ENCODE results near the gene SLC39A1. TPM values are rescaled to one million over a fixed set of nuclear protein-coding genes. Genes with fewer than 3 reads are reported as not detected.

SLC39A1 gene
- total RNA-seq, 1 experiment from 2014 or later = 204 TPM

GRCh38 chr1:153958111-153958960 is 5.0 kb downstream of the SLC39A1 start, which contains the start of gene CRTC2 (continued):
- TF ChIP-seq HMGXB4 (CRISPR knock-in tag; IDR thresholded peaks at IDR 0.05) (peak; percentile 92), GRHL2 (CRISPR knock-in tag; IDR thresholded peaks at IDR 0.05; ENCODE audit: insufficient replicate concordance, severe bottlenecking) (no peak), TP53 (CRISPR knock-in tag; IDR thresholded peaks at IDR 0.05) (no peak), JAZF1 (CRISPR knock-in tag; IDR thresholded peaks at IDR 0.05) (no peak)

DNA sequence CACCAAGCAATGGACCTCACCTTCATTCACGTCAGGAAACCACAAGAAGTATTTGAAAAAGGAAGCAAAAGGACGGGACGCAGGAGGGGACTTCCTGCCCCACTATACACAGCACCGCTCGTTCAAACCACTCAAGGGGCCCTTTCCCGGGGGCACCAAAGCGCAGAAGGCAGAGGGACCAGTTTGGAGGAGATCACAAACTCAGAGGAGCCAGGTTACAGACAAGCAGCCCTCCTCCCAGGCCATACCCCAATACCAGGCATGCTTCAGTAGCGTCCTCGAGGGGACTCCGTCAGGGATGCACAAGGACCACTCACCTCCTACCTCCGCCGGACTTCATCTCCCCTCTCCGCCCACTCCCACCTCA is 5.6 kb downstream of the SLC39A1 start:
- POLR2A ChIA-PET = interaction anchor here (0.7 to 1.6 kb wide), 3 partner anchors 10 to 113 kb away, joined by 4 to 17 read pairs (median 5); partner anchors contain the start of genes CREB3L4 and DENND4B
- CTCF ChIA-PET = interaction anchor here (1.5 to 3.1 kb wide), 3 partner anchors 9 to 29 kb away, joined by 5 to 12 read pairs (median 11); partner anchors contain the start of genes CREB3L4, DENND4B and RAB13
- Mint-ChIP-seq H3K27me3 (ENCODE audit: low read depth) (no peaks in the 10 kb centered on the region), H3K36me3 (peaks cover 34% of the 10 kb centered on the region), H3K4me1 (peaks cover 49% of the 10 kb centered on the region), H3K9me3 (no peaks in the 10 kb centered on the region), H3K27ac (peak overlapping the region; percentile 93), H3K4me3 (peak overlapping the region; percentile 94)
- peak; percentile 5 for ATAC-seq
- DNase-seq (ENCODE audit: low spot score) = no peak
- TF ChIP-seq KAT7 (CRISPR knock-in tag; IDR thresholded peaks at IDR 0.05; ENCODE audit: borderline replicate concordance) (no peak), ZNF416 (CRISPR knock-in tag; IDR thresholded peaks at IDR 0.05) (0 out of 2 replicates have a peak, but pooled peaks have one; percentile 6)

DNA sequence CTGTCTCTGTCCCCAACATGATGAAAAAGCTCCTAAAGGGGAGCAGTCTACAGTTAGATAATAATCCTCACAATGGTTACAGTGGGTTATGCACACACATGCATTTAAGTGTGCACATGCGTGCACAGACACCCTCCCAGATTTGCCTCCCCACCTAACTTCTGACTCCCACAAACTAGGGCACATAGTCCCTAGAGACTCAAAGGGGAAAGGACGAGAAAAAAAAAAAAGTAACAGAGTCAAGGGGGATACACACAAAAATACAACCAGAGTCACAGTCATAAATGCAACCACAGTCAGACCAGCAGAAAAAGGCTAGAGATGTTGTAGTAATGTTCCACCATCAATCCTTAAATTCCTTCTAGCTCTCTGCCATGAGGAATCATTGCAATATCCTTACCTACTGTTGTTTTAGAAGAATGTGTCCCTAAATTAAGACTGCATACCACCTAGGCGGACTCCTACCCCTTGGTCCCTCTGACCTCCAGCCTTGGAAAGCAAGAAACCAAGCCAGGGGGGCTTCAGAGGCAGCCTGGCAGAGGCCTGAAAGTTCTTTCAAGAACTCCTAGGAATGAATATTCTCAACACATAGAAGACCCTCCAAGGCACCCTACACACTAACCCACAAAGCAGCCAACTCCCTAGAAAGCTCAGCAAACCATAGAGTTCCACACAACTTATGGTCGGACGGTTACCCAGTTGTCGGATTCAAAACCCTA is 6.2 kb downstream of the SLC39A1 start:
- Mint-ChIP-seq H3K4me1 (peaks cover 43% of the 10 kb centered on the region), H3K27ac (peak overlapping the region; percentile 93), H3K36me3 (peaks cover 37% of the 10 kb centered on the region), H3K4me3 (peak overlapping the region; percentile 94), H3K27me3 (ENCODE audit: low read depth) (no peaks in the 10 kb centered on the region), H3K9me3 (no peaks in the 10 kb centered on the region)
- DNase-seq (ENCODE audit: low spot score) = no peak
- ATAC-seq = no peak
- POLR2A ChIA-PET = no interaction called here
- TF ChIP-seq EMX1 (CRISPR knock-in tag; IDR thresholded peaks at IDR 0.05) (no peak), ZNF317 (CRISPR knock-in tag; IDR thresholded peaks at IDR 0.05; ENCODE audit: borderline replicate concordance, low read depth) (no peak), ZNF423 (CRISPR knock-in tag; IDR thresholded peaks at IDR 0.05) (no peak), GTF2I (CRISPR knock-in tag; conservative IDR thresholded peaks at IDR 0.05) (no peak), ETV6 (CRISPR knock-in tag; IDR thresholded peaks at IDR 0.05) (no peak), ZNF219 (CRISPR knock-in tag; IDR thresholded peaks at IDR 0.05; ENCODE audit: borderline replicate concordance) (no peak), CREM (CRISPR knock-in tag; IDR thresholded peaks at IDR 0.05) (no peak)
- TF ChIP-seq, protein P1, sequence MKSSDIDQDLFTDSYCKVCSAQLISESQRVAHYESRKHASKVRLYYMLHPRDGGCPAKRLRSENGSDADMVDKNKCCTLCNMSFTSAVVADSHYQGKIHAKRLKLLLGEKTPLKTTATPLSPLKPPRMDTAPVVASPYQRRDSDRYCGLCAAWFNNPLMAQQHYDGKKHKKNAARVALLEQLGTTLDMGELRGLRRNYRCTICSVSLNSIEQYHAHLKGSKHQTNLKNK (CRISPR knock-in tag; IDR thresholded peaks at IDR 0.05) = no peak
- CTCF ChIA-PET = interaction anchor here (0.6 to 3.1 kb wide), 5 partner anchors 10 to 160 kb away, joined by 4 to 15 read pairs (median 11); partner anchors contain the start of genes CREB3L4 and DENND4B

GRCh38 chr1:153954826-153955225 is 8.5 kb downstream of the SLC39A1 start:
- ChIA-PET POLR2A (interaction anchor here (0.5 to 2.7 kb wide), 3 partner anchors 13 to 32 kb away, joined by 3 to 6 read pairs (median 5); partner anchors contain the start of genes CREB3L4 and GATAD2B), CTCF (interaction anchor here (2.8 kb wide), 1 partner anchor 8 kb away, joined by 15 read pairs; the partner anchor contains the start of gene DENND4B)
- no peak overlapping the region for H3K27ac Mint-ChIP-seq
- H3K4me1 Mint-ChIP-seq = peaks cover 25% of the 10 kb centered on the region
- H3K9me3 Mint-ChIP-seq = no peaks in the 10 kb centered on the region
- ATAC-seq (no peak), DNase-seq (ENCODE audit: low spot score) (no peak)
- no peaks in the 10 kb centered on the region for H3K27me3 Mint-ChIP-seq (ENCODE audit: low read depth)
- H3K36me3 Mint-ChIP-seq = peaks cover 36% of the 10 kb centered on the region
- no peak overlapping the region for H3K4me3 Mint-ChIP-seq
- TF ChIP-seq FOXJ3 (CRISPR knock-in tag; IDR thresholded peaks at IDR 0.05; ENCODE audit: borderline replicate concordance) (no peak), GRHL2 (CRISPR knock-in tag; IDR thresholded peaks at IDR 0.05; ENCODE audit: insufficient replicate concordance, severe bottlenecking) (no peak), MYBL2 (CRISPR knock-in tag; IDR thresholded peaks at IDR 0.05) (no peak), ZNF263 (CRISPR knock-in tag; IDR thresholded peaks at IDR 0.05; ENCODE audit: low read depth) (no peak)
- TF ChIP-seq, protein P2, sequence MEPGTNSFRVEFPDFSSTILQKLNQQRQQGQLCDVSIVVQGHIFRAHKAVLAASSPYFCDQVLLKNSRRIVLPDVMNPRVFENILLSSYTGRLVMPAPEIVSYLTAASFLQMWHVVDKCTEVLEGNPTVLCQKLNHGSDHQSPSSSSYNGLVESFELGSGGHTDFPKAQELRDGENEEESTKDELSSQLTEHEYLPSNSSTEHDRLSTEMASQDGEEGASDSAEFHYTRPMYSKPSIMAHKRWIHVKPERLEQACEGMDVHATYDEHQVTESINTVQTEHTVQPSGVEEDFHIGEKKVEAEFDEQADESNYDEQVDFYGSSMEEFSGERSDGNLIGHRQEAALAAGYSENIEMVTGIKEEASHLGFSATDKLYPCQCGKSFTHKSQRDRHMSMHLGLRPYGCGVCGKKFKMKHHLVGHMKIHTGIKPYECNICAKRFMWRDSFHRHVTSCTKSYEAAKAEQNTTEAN (CRISPR knock-in tag; IDR thresholded peaks at IDR 0.05) = no peak
- TF ChIP-seq, protein P1 (CRISPR knock-in tag; IDR thresholded peaks at IDR 0.05) = no peak
- TF ChIP-seq, protein P3, sequence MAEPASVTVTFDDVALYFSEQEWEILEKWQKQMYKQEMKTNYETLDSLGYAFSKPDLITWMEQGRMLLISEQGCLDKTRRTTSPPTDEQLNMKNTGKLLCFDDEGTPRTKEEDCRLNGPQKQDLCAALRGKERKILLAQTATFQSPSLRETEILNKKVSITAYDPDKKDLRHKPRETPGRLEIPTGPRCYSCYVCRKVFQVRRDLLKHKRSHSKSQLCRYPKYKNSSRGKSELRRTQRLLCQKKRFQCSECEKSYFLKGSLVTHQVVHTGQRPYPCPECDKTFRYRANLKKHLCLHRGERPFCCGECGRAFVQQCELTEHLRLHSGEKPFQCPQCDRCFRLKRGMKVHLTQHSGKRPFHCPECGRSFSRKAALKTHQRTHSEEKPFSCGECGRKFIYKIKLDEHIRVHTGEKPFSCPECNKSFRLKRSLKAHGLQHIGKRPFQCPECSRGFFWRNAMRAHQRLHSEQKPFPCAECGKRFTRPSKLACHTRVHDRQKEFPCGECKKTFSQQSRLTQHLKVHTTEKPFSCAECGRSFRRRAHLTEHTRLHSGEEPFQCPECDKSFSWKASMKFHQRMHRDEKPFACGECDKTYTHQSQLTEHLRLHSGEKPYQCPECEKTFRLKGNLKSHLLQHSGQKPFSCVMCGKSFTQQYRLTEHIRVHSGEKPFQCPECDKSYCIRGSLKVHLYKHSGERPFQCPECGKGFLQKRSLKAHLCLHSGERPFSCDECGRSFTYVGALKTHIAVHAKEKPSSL (CRISPR knock-in tag; conservative IDR thresholded peaks at IDR 0.05) = no peak
- TF ChIP-seq, protein P4, sequence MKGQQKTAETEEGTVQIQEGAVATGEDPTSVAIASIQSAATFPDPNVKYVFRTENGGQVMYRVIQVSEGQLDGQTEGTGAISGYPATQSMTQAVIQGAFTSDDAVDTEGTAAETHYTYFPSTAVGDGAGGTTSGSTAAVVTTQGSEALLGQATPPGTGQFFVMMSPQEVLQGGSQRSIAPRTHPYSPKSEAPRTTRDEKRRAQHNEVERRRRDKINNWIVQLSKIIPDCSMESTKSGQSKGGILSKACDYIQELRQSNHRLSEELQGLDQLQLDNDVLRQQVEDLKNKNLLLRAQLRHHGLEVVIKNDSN (CRISPR knock-in tag; IDR thresholded peaks at IDR 0.05) = no peak
